Measurements from ENCODE around the gene UCK1. TPM values are rescaled to one million over a fixed set of nuclear protein-coding genes. Genes with fewer than 3 reads are reported as not detected.

UCK1 gene
- total and polyA plus RNA-seq, 2 of the 13 experiments (the other 11 are each of a cell fraction or from before 2014, with no cell fraction given) = 11.0 to 24.1 TPM

DNA sequence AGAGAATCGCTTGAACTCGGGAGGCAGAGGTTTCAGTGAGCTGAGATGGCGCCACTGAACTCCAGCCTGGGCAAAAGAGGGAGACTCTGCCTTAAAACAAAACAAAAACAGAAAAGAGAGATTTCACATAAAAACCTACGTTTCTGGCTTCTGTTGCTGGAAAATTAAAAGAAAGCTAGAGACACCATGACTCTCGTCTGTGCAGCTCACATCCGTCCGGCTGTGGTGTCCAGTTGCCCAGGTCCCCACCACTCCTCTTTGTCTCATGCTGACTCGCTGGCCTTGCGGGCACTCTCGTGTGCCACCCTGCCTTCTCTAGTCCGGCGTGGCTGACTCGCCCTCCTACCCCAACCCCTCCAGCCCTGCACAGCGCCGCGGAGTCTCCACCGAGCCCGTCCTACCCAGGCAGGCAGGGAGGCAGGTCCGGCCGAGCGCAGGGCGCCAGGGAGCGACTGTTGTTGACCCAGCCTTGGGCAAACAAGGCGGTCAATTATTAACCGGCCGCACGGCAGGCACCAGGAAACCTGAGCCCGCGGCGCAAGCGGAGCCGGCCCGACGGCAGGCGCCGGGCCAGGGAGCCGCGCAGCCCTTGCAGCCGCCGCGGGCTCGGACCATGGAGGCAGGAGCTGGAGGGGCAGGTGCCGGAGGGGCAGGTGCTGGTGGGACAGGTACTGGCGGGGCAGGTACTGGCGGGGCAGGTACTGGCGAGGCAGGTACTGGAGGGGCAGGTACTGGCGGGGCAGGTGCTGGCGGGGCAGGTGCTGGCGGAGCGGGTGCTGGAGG is 14.1 kb upstream of the UCK1 start, which contains the start of gene PRRT1B (continued):
- TF ChIP-seq, protein P1, sequence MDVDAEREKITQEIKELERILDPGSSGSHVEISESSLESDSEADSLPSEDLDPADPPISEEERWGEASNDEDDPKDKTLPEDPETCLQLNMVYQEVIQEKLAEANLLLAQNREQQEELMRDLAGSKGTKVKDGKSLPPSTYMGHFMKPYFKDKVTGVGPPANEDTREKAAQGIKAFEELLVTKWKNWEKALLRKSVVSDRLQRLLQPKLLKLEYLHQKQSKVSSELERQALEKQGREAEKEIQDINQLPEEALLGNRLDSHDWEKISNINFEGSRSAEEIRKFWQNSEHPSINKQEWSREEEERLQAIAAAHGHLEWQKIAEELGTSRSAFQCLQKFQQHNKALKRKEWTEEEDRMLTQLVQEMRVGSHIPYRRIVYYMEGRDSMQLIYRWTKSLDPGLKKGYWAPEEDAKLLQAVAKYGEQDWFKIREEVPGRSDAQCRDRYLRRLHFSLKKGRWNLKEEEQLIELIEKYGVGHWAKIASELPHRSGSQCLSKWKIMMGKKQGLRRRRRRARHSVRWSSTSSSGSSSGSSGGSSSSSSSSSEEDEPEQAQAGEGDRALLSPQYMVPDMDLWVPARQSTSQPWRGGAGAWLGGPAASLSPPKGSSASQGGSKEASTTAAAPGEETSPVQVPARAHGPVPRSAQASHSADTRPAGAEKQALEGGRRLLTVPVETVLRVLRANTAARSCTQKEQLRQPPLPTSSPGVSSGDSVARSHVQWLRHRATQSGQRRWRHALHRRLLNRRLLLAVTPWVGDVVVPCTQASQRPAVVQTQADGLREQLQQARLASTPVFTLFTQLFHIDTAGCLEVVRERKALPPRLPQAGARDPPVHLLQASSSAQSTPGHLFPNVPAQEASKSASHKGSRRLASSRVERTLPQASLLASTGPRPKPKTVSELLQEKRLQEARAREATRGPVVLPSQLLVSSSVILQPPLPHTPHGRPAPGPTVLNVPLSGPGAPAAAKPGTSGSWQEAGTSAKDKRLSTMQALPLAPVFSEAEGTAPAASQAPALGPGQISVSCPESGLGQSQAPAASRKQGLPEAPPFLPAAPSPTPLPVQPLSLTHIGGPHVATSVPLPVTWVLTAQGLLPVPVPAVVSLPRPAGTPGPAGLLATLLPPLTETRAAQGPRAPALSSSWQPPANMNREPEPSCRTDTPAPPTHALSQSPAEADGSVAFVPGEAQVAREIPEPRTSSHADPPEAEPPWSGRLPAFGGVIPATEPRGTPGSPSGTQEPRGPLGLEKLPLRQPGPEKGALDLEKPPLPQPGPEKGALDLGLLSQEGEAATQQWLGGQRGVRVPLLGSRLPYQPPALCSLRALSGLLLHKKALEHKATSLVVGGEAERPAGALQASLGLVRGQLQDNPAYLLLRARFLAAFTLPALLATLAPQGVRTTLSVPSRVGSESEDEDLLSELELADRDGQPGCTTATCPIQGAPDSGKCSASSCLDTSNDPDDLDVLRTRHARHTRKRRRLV (CRISPR knock-in tag; IDR thresholded peaks at IDR 0.05) = no peak
- TF ChIP-seq TRIM24 (CRISPR knock-in tag; IDR thresholded peaks at IDR 0.05) = no peak
- TF ChIP-seq, protein P2, sequence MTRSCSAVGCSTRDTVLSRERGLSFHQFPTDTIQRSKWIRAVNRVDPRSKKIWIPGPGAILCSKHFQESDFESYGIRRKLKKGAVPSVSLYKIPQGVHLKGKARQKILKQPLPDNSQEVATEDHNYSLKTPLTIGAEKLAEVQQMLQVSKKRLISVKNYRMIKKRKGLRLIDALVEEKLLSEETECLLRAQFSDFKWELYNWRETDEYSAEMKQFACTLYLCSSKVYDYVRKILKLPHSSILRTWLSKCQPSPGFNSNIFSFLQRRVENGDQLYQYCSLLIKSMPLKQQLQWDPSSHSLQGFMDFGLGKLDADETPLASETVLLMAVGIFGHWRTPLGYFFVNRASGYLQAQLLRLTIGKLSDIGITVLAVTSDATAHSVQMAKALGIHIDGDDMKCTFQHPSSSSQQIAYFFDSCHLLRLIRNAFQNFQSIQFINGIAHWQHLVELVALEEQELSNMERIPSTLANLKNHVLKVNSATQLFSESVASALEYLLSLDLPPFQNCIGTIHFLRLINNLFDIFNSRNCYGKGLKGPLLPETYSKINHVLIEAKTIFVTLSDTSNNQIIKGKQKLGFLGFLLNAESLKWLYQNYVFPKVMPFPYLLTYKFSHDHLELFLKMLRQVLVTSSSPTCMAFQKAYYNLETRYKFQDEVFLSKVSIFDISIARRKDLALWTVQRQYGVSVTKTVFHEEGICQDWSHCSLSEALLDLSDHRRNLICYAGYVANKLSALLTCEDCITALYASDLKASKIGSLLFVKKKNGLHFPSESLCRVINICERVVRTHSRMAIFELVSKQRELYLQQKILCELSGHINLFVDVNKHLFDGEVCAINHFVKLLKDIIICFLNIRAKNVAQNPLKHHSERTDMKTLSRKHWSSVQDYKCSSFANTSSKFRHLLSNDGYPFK (CRISPR knock-in tag; IDR thresholded peaks at IDR 0.05; ENCODE audit: borderline replicate concordance) = no peak
- TF ChIP-seq NRL (CRISPR knock-in tag; IDR thresholded peaks at IDR 0.05; ENCODE audit: borderline replicate concordance) = no peak
- TF ChIP-seq FOXA3 (CRISPR knock-in tag; IDR thresholded peaks at IDR 0.05) = peak; percentile 97

Data from HepG2 (cell line).